Measurements from ENCODE around the gene TSGA10.
"Not testable (repeated sequence)": the region's sequence is repeated elsewhere in the genome, so short reads cannot be mapped to it uniquely, and the experiment has no call there.

The TSGA10 gene

DNA sequence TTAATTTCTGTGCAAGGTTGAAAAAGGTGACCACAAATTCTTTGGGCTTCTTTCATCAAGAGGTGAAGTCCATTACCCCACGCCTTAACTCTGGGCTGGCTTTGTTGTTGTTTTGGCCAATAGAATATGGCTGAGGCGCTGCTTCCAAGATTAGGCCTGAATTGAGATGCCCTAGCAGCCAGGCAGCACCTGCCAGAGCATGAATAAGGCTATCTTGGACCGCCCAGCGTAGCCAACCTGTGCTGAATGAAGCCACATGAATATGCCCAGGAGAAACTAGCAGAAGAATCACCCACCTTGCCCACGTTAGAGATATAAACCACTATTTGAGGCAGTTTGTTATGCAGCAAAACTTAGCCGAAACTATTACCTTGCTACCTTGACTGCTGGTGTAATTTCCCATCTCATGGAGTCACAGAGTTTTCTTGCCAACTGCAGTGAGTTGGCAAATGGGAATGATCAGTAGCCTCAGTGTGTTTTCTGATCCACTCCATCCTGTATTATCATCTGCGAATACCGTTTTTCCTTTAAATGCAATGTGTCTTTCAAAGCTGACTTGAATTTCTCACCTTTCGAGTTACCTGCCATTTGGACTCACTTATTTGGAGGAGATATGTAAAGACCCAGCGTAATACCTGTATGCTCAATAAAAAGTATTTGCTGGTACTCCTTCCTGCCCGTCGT is 679 bp downstream of the TSGA10 start:
- no peak for DNase-seq

DNA sequence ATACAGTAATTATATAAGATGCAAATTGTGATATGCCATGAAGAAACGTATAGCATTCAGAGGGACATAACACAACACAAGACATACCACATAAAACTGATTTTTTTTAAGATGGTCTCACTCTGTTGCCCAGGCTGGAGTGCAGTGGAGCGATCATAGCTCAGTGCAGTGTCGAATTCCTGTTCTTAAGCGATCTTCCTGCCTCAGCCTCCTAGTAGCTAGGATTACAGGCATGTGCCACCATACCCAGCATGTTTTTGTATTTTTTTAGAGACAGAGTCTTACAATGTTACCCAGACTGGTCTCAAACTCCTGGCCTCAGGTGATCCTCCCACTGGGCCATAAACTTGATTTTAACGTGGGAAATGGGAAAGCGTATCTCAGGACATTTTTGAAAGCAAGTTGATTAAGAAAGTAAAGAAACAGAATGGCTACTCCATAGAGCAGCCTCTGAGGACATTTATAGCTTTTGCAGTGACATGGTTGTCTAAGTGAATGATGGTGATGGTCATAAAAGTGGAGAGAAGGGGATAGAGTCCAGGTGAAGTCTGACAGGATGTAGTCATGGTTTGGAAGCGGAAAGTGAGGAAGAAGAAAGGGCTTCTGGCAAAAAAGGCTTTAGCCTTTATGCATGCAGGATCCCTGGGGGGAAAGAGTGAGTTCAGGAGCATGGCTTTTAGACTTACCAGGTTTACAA is 2.4 kb downstream of the TSGA10 start:
- no peak for DNase-seq

DNA sequence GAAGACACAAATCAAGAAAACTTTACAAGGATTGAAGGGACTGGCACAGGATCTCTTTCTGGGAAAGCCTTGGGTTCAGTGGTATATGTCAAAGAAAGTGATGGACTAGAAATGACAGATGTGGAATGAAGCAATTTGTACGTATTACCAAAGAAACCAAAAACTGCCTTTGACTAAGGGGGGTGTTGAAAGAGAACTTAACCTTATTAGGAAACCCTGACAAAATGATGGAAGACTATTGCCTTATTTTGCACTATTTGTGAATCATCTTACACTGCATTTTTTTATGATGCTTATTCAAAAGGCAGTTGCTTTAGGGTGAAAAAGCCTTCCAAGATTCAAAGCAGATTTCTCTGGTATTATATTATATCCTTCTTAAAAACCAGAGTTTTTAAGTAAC is 4.0 kb downstream of the TSGA10 start:
- DNase-seq: no peak

DNA sequence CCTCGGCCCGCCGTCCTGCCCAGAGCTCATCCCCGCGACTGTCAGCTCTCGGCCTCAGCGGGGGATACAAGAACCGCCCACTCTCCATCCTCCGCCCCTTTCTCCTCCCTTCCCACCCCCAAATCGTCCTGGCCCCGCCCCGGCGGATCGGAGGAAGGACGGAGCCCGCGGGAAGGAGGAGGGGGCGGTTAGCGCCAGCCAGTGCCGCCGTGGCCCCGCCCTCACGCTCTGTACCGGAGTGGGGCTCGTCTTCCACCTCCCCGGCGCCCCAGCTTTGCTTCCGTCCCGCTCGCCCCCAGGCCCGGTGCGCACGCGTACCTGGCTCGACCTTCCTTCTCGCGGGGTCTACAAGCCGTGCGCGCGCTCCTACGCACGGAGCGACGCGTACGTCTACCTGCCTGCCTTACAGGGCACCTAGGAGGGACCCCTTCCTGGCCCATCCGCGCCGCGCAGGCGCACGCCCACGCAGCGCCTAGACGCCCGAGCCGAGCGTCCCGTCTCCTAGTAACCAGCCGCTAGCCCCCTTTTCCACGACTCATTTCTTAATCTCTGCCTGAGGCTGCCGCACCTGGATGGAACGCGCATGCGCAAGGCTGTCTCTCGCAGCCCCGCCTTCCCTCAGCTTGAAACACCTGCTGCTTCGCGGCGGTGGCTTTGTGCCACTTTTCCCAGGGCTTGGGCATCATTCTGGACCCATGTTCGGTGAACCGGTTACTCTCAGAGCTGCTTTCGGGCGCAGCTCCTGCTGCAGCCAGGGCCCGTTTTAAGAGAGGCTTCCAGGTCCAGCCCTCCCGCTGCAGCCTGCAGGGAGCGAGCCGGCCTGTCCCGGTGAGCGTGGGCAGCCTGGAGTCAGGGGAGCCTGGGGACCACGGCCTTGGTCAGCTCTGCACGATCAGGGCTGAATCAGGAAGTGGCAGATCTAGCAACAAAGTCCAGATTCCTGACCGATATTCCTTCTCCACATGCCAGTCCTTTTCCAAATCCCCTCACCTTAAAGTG is 13.3 kb downstream of the TSGA10 start, which contains the start of gene C2orf15:
TSS of gene C2orf15 (plus strand) at position 598 of the 999 bp plus-strand sequence. CDS start 8,852 bp downstream, outside the sequence.
- peak; percentile 96 for DNase-seq

DNA sequence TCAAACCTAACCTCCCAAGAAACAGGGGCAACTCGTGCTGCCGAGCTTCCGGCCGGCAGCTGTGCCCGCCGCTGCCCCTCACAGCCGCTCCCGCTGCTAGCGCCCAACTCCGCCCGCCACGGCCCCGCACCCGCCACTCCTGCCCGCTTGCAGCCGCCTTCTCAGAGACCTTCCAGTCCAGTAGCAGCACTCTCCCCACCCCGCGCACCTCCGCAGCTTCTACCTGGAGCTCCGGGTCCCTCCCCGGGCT is 14.0 kb downstream of the TSGA10 start:
- DNase-seq: no peak

DNA sequence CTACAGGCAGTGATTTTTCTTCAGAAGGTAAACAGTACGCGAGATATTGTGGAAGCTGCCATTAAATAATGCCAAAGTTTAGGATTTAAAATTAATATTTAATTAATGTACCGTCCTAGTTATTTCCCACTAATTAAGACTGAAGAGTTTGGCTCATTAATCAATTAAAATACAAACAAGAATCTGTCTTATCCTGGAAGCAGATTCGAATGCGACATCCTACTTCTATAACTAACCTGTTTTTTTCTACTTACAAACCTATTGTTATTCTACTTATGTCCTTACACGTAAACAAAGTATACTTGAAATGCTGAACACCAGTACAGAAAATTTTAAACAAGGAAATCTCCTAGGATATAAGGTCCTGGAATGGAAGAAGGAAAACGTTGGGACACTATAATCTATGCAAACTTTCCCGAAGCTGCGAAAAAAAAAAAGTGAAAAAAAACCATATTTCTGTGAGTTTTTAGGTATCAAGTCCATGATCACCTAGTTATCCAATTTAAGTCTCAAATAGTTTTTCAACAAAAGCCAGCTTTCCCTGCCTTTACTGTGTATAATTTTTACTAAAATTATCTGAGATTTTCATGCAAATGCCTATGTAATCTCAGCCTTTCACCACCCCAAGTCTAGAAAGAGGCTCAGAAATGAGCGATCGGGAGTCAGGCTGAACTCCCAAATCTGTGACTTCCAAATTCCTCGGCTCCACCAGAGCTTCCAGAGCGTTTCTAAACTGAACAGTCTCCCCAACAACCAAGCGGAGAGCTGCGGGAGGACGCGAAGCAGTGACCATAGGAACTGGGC is 14.5 kb downstream of the TSGA10 start:
- DNase-seq: no peak

DNA sequence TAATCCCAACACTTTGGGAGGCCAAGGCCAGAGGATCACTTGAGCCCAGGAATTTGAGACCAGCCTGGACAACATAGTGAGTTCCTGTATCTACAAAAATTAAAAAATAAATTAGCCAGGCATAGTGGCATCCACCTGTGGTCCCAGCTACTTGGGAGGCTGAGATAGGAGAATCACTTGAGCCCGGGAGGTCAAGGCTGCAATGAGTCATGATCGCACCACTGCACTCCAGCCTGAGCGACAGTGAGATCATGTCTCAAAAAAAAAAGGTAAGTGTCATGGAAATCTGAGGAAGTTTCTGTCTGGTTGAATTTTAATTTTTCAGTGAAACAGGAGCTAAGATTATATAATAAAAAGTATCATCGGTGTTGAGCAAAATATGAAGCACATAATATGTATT is 15.7 kb downstream of the TSGA10 start:
- no peak for DNase-seq

DNA sequence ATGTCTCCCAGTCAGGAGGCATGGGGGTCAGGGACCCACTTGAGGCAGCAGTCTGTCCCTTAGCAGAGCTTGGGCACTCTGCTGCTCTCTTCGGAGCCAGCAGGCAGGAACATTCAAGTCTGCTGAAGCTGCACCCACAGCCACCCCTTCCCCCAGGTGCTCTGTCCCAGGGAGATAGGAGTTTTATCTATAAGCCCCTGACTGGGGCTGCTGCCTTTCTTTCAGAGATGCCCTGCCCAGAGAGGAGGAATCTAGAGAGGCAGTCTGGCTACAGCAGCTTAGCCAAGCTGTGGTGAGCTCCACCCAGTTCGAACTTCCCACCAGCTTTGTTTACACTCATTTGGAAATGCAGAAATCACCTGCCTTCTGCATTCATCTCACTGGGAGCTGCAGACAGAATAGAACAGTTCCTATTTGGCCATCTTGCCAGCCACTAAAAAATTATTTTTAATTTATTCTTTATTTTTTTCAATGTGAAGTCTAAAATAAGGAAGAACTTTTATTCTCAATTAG is 19.6 kb downstream of the TSGA10 start:
- DNase-seq: not testable (repeated sequence)

DNA sequence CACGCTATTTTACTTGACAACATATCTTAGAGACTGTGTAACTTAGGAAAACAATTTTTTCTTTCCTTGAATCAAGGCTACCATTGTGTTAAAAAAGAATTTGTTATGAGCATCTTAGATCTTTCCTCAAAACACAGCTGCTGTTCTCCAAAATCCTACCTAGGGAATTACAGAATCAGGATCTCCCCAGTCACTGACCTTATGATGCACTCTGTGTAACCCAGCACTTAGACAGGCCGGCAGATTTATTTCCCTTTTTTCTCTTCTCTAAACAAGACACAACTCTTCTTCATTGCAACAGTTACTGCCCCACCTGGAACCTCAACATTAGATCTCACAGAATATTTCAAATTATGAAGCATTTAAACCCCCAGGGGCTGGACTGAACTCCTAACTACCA is 26.8 kb downstream of the TSGA10 start:
- DNase-seq: no peak

DNA sequence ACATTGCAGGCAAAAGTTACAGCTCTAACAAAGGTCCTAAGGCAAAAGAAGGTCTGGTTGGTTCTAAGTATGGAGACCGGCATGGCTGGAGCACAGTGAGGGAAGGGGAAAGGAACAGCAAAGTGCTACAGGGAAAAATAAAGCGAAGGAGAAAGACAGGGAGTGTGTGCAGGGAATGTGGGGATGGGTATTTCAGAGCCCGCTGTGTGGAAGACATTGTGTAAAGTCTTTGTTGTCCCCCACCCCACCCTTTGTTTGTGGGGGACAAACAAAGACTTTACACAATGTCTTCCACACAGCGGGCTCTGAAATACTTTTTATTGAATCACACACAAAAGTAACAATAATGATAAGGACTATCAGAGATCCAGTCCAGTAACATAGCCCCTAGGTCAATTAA is 42.1 kb downstream of the TSGA10 start:
- no peak for DNase-seq

DNA sequence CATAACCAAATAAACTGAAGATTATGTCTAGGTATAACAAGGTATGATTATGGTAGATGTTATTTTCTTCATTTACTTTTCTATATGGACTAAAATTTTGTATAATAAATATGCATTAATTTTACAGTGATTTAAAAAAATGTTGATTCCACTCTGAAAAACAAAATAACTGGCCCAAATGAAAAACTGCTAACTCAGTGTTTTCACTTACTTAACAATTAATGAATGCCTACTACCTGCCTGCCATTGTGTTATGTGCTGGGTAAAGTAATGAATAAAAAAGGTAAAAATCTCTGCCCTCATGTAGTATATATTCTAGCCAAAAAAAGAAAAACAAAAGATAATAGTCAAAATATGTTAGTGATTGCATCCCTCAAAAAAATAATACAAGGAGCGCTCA is 42.8 kb downstream of the TSGA10 start:
- DNase-seq: no peak

DNA sequence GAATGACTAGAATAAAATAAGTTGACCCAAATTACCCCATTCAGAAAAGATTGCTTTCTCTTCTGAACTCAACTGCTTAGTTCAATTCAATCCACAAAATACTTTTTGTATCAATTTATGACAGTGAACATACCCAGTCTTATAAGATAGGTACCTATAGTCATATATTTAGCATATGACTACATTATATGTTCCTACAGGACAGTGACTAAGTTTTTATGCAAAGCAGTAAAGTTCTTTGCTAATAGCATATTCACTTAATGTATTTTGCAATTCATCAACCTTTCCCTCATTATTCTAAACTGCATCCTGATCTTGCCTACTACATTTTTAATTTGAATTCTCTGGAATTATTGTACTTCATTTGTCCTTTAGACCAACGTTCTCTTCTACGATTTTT is 43.5 kb downstream of the TSGA10 start:
- DNase-seq: no peak

DNA sequence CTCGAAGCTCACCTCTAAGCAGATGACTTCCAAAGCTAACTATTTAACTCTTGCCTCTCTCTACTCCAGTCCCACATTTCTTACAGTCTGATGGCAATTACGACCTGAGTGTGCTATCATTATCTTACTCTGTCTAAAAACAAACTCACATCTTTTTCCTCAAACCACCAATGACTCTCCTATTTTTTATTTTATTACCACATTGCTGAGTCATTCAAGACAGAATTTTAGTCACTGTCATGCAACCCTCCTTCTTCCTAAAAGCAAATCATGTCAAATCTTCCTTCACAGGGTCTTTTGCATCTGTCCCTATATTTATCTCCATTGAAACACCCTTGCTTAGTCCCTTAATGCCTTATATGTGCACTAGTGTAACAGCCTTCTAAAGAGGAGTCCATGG is 47.8 kb downstream of the TSGA10 start:
- peak; percentile 1 for DNase-seq

DNA sequence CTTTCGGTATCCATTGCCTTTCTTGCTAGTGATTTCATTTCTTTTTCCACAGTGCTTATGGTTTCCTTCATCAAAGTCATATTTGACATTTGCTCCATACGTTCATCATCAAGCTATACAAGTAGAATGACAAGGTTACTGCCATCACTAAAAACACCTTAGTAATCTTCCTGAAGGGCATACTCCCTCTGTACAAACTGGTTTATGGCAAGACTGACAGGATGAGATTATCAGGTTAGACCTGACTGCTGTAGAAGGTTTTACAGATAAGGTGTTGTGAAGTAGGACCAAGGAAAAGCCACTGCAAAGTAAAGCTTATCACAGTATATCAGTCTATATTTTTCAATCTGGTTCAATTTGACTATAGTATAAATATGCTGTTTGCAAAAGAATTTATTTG is 50.7 kb downstream of the TSGA10 start:
- no peak for DNase-seq

DNA sequence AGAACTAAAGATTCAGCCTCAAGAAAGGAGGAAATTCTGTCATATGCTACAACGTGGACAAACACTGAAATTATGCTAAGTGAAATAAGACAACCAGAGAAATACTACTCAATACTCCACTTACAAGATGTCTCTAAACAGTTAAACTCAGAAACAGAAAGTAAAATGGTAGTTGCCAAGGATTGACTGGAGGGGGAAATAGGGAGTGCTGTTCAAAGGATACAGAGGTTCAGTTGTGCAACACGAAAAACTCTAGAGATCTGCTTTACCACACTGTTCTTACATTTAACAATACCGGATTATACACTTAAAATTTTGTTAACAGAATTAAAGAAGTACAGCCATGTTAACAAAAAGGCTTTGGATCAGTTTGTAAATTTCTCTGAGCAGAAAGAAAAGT is 53.0 kb downstream of the TSGA10 start:
- DNase-seq: no peak

DNA sequence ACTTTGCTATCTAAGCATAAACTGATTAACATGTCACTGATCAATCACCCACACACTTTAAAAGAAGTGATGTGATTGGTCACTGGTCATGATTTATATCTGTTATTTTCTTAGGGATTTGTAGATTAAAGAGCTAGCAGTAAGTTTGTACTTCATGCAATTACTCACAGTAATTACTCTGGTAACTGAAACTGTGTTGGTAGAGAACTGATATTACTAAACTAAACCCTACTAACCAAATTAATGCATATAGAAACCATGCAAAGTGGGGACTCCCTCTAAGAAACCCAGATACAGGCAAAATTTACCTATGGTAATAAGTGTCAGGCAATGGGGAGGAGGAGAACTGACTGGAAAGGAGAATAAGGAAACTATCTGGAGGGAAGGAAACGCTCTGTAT is 58.0 kb downstream of the TSGA10 start:
- peak; percentile 10 for DNase-seq

DNA sequence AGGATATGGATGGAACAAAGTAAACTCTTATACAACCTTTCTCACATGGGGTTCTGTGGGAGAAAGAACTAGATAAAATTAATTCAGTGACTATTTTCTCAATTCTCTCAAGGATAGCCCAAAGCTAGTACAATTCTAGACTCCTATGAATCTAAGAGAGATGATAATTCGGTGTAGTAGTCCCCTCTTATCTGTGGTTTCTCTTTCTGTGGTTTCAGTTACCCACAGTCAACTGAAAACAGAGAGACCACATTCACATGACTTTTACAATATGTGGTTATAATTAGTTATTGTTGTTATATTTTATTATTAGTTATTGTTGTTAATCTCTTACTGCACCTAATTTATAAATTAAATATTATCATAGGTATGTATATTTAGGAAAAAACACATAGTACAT is 66.7 kb downstream of the TSGA10 start:
- no peak for DNase-seq

DNA sequence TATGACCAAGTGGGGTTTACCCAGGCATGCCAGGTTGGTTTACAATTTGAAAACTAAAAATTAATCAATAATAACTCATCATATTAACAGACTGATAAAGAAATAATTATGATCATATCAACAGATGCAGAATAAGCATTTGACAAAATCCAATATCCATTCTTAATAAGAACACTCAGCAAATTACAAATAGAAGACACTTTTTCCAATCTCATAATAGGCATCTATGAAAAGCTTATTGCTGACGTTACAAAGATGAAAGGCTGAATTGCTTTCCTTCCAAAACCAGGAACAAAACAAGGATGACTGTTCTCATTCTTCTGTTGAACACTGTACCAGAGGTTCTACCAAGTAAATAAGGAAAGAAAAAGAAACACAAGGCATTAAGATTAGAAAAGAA is 68.4 kb downstream of the TSGA10 start:
- no peak for DNase-seq

DNA sequence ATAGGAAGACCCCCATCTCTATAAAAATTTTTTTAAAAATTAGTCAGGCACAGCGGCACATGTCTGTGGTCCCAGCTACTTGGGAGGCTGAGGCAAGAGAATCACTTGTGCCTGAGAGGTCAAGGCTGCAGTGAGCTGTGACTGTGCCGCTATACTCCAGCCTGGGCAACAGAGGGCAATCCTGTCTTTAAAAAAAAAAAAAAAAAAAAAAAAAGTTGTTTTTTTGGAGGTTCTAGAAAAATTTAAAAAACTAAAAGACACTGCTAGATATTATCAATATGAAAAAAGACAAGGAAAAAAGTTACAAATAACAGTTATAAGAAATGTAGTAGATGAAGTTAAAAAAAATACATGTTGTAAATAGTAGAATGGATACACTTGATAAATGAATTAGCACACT is 69.3 kb downstream of the TSGA10 start:
- peak; percentile 16 for DNase-seq

DNA sequence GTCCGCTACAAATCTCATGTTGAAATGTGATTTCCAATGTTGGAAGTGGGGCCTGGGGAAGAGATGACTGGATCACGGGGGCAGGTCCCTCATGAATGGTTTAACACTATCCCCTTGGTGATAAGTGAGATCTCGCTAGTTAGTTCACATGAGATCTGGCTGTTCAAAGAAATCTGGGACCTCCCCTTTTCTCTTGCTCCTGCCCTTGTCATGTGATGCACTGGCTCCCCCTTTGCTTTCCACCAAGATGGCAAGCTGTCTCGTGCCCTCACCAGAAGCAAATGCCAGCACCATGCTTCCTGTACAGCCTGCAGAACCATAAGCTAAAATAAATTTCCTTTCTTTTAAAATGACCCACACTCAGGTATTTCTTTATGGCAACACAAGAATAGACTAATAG is 70.5 kb downstream of the TSGA10 start:
- no peak for DNase-seq

DNA sequence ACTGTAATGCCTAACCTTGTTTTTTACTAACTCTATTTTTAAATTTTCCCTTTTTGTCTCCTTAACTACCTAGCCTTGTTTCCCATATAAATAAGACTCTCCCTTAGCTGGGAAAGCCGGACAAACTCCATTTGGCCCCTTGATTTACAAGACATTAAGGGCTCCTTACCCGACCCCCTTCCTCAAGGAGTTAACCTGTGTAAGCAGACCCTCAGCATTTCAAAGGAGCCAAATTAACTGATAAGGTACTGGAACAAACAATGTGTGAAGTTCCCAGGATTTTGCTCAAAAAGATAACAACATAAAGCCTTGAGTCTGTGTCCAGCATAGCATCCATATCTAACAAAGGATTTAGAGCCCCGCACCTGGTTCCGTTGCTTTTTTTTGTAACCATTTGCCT is 72.9 kb downstream of the TSGA10 start:
- no peak for DNase-seq

DNA sequence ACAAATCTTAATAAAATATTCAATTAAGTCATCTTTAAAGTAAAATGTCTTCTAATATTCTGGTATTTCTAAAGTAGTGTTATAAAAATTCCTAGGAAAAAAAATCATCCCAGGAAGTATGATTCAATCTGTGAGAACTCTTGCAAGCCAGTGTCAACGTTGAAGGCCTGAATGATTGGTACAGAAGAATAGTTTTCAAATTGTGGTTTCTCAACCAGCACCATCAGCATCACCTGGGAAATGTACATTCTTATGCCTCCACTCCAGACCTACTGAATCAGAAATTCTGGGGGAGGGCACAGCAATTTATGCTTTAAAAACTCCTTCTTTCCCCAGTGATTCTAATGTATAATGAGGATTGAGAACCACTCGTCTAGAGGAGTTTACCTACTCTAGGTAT is 75.5 kb downstream of the TSGA10 start:
- no peak for DNase-seq

DNA sequence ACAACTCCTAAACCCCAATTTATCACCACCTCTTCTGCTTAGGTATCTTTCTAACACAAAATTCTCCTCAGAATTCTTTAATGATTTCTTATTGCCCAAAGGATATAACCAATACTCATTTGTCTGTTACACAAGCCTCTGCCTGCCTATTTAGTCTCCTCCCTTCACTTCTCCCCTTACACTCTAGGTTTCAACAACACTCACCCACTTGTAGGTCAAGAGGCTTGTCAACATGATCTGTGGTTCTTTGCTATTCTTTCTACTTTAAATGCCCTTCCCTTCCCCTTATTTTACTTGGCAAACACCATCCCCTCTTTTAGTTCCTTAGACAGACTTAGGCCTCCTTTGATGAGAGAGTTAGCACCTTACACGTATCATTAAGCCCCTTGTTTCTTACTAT is 82.2 kb downstream of the TSGA10 start:
- no peak for DNase-seq
